Right forelimb (tissue), 1 donor: ENCODE results near the gene CSMD2.

Experiments
- DNase-seq: peaks from one replicate; pipeline ENCODE4 v3.0.0-alpha.2; 2018

Gene CSMD2

GRCh38 chr1:33465316-33465715 lies 699.7 kb downstream of the CSMD2 start:
- DNase-seq, result no peak

DNA sequence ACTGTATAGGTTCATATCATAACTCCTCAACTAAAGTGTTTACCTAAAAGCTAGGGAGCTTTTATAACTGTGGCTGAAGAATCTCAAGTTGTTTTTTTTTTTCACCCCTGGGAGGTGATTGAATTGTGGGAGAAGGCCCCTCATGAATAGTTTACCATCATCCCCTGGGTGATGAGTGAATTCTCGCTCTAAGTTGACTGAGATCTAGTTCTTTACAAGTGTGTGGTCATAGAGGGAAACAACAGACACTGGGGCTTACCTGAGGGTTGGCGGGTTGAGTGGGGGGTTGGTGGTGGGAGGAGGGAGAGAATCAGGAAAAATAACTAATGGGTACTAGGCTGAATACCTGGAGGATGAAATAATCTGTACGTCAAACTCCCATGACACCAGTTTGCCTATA lies 700.5 kb downstream of the CSMD2 start:
- DNase-seq, result no peak
